Measurements from ENCODE around the gene TUT4. TPM values are rescaled to one million over a fixed set of nuclear protein-coding genes. Genes with fewer than 3 reads are reported as not detected.

The TUT4 gene
- total RNA-seq, 1 donor from 2014 or later: 139 TPM

DNA sequence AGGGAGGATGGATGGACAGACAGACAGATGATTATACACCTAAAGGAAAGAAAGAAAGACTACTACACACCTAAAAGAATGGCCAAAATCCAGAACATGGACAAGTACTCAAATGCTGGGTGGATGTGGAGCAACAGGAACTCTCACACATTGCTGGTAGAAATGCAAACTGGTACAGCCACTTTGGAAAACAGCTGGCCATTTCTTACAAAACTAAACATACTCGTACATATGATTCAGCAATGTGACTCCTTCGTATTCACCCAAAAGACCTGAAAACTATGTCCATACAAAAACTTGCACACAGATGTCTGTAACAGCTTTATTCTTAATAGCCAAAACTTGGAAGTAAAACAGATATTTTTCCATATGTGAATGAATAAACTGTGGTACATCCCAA is 97.2 kb downstream of the TUT4 start:
- no peak overlapping the region for H3K4me2 ChIP-seq
- peaks cover 4% of the 10 kb centered on the region for H3K79me2 ChIP-seq (ENCODE audit: low read depth)
- no peaks in the 10 kb centered on the region for H3K36me3 ChIP-seq
- no peaks in the 10 kb centered on the region for H3K27me3 ChIP-seq
- TF ChIP-seq EZH2phosphoT487 (IDR thresholded peaks at IDR 0.05): no peak
- TF ChIP-seq, protein P1, sequence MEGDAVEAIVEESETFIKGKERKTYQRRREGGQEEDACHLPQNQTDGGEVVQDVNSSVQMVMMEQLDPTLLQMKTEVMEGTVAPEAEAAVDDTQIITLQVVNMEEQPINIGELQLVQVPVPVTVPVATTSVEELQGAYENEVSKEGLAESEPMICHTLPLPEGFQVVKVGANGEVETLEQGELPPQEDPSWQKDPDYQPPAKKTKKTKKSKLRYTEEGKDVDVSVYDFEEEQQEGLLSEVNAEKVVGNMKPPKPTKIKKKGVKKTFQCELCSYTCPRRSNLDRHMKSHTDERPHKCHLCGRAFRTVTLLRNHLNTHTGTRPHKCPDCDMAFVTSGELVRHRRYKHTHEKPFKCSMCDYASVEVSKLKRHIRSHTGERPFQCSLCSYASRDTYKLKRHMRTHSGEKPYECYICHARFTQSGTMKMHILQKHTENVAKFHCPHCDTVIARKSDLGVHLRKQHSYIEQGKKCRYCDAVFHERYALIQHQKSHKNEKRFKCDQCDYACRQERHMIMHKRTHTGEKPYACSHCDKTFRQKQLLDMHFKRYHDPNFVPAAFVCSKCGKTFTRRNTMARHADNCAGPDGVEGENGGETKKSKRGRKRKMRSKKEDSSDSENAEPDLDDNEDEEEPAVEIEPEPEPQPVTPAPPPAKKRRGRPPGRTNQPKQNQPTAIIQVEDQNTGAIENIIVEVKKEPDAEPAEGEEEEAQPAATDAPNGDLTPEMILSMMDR (IDR thresholded peaks at IDR 0.05): no peak
- TF ChIP-seq EZH2 (IDR thresholded peaks at IDR 0.05): no peak
- no peak for DNase-seq (ENCODE audit: low spot score)
- Mint-ChIP-seq H3K4me1 (no peaks in the 10 kb centered on the region), H3K27me3 (ENCODE audit: insufficient read depth, low read depth) (no peaks in the 10 kb centered on the region), H3K4me3 (no peak overlapping the region), H3K27ac (no peak overlapping the region), H3K36me3 (peaks cover 40% of the 10 kb centered on the region), H3K9me3 (no peaks in the 10 kb centered on the region)
- H3K9ac ChIP-seq: no peak overlapping the region
- no peak overlapping the region for H3K4me3 ChIP-seq
- no peak overlapping the region for H2AFZ ChIP-seq (replicated peaks)
- H3K27ac ChIP-seq: no peak overlapping the region
- H3K4me1 ChIP-seq: no peaks in the 10 kb centered on the region
- H3F3A ChIP-seq (ENCODE audit: low read depth): no peaks in the 10 kb centered on the region
- H4K20me1 ChIP-seq (ENCODE audit: low read depth): no peaks in the 10 kb centered on the region
- no peaks in the 10 kb centered on the region for H3K9me3 ChIP-seq (ENCODE audit: low read depth)

DNA sequence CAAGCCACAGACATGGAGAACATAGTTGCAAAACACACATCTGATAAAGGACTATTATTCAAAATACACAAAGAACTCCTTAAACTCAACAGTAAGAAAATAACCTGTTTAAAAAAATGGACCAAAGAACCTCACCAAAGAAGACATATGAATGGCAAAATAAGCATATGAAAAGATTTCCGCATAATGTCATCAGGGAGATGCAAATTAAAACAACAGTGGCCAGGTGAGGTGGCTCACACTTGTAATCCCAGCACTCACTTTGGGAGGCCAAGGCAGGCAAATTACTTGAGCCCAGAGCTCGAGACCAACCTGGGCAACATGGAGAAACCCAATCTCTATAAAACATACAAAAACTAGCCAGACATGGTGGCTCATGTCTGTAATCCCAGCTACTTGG is 98.1 kb downstream of the TUT4 start:
- no peak overlapping the region for H3K4me3 Mint-ChIP-seq
- no peak for DNase-seq (ENCODE audit: low spot score)
- Histone ChIP-seq H3K79me2 (ENCODE audit: low read depth) (peaks cover 9% of the 10 kb centered on the region), H3K4me2 (no peak overlapping the region), H3K27ac (no peak overlapping the region), H3F3A (ENCODE audit: low read depth) (no peaks in the 10 kb centered on the region), H3K4me1 (no peaks in the 10 kb centered on the region), H2AFZ (replicated peaks) (no peak overlapping the region), H4K20me1 (ENCODE audit: low read depth) (no peaks in the 10 kb centered on the region), H3K27me3 (no peaks in the 10 kb centered on the region), H3K9me3 (ENCODE audit: low read depth) (no peaks in the 10 kb centered on the region), H3K36me3 (no peaks in the 10 kb centered on the region), H3K9ac (no peak overlapping the region), H3K4me3 (no peak overlapping the region)
- TF ChIP-seq, protein P1 (IDR thresholded peaks at IDR 0.05): no peak
- TF ChIP-seq EZH2 (IDR thresholded peaks at IDR 0.05) (no peak), EZH2phosphoT487 (IDR thresholded peaks at IDR 0.05) (no peak)
- no peak overlapping the region for H3K27ac Mint-ChIP-seq
- H3K4me1 Mint-ChIP-seq: no peaks in the 10 kb centered on the region
- no peaks in the 10 kb centered on the region for H3K27me3 Mint-ChIP-seq (ENCODE audit: insufficient read depth, low read depth)
- H3K36me3 Mint-ChIP-seq: peaks cover 38% of the 10 kb centered on the region
- H3K9me3 Mint-ChIP-seq: no peaks in the 10 kb centered on the region

DNA sequence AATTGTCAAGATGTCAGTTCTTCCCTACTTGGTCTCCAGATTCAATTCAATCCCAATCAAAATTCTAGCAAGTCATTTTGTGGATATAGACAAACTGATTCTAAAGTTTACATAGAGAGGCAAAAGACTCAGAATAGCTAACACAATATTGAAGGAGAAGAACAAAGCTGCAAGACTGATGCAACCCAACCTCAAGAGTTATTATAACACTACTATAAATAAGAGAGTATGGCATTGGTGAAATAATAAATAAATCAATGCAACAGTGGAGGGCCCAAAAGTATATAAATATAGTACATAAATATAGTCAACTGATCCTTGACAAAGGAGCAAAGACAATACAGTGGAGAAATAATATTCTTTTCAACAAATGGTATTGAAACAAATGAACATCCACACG is 98.8 kb downstream of the TUT4 start:
- Histone ChIP-seq H3K4me1 (no peaks in the 10 kb centered on the region), H3K27me3 (no peaks in the 10 kb centered on the region), H3K36me3 (no peaks in the 10 kb centered on the region), H3K9ac (no peak overlapping the region), H3K4me3 (no peak overlapping the region), H3F3A (ENCODE audit: low read depth) (no peaks in the 10 kb centered on the region), H4K20me1 (ENCODE audit: low read depth) (no peaks in the 10 kb centered on the region), H3K4me2 (no peak overlapping the region), H3K79me2 (ENCODE audit: low read depth) (peaks cover 9% of the 10 kb centered on the region), H3K27ac (no peak overlapping the region), H3K9me3 (ENCODE audit: low read depth) (no peaks in the 10 kb centered on the region), H2AFZ (replicated peaks) (no peak overlapping the region)
- no peaks in the 10 kb centered on the region for H3K4me1 Mint-ChIP-seq
- no peaks in the 10 kb centered on the region for H3K9me3 Mint-ChIP-seq
- no peak overlapping the region for H3K4me3 Mint-ChIP-seq
- H3K27ac Mint-ChIP-seq: no peak overlapping the region
- TF ChIP-seq, protein P1 (IDR thresholded peaks at IDR 0.05): no peak
- TF ChIP-seq EZH2 (IDR thresholded peaks at IDR 0.05): no peak
- TF ChIP-seq EZH2phosphoT487 (IDR thresholded peaks at IDR 0.05): no peak
- no peaks in the 10 kb centered on the region for H3K27me3 Mint-ChIP-seq (ENCODE audit: insufficient read depth, low read depth)
- no peak for DNase-seq (ENCODE audit: low spot score)
- peaks cover 38% of the 10 kb centered on the region for H3K36me3 Mint-ChIP-seq
